ENCODE measurements around the gene FSTL4. TPM values are rescaled to one million over a fixed set of nuclear protein-coding genes. Genes with fewer than 3 reads are reported as not detected.

The FSTL4 gene
- total and polyA plus RNA-seq, 2 of the 13 experiments (the other 11 are each of a cell fraction or from before 2014, with no cell fraction given), result 2.1 to 3.0 TPM

- TF ChIP-seq ZFP91 (CRISPR knock-in tag; IDR thresholded peaks at IDR 0.05; ENCODE audit: borderline replicate concordance), result peak; percentile 60; the same call in 1 of the 2 replicates
- peak; percentile 79 for TF ChIP-seq ZFX (CRISPR knock-in tag; IDR thresholded peaks at IDR 0.05; ENCODE audit: low read depth)
- TF ChIP-seq HMGXB4 (CRISPR knock-in tag; IDR thresholded peaks at IDR 0.05; ENCODE audit: borderline replicate concordance in 1 of 2, low read depth in 1 of 2), result peak in 1 of 2 experiments; percentile 57; a peak in 1 of 4 replicates
- no peak for TF ChIP-seq TBX2 (CRISPR knock-in tag; IDR thresholded peaks at IDR 0.05; ENCODE audit: borderline replicate concordance)
- TF ChIP-seq HDAC1 (CRISPR knock-in tag; IDR thresholded peaks at IDR 0.05), result peak; percentile 78
- peak; percentile 32; the same call in 1 of the 2 replicates for TF ChIP-seq ZNF609 (CRISPR knock-in tag; IDR thresholded peaks at IDR 0.05; ENCODE audit: borderline replicate concordance)
- TF ChIP-seq ZSCAN29 (CRISPR knock-in tag; conservative IDR thresholded peaks at IDR 0.05), result 0 out of 2 replicates have a peak, but pooled peaks have one; percentile 41
- peak; percentile 68; the same call in 1 of the 2 replicates for TF ChIP-seq ZNF691 (CRISPR knock-in tag; IDR thresholded peaks at IDR 0.05; ENCODE audit: borderline replicate concordance, low read depth)
- 0 out of 2 replicates have a peak, but pooled peaks have one; percentile 38 for TF ChIP-seq TIGD3 (CRISPR knock-in tag; IDR thresholded peaks at IDR 0.05; ENCODE audit: borderline replicate concordance)
- TF ChIP-seq ZNF235 (CRISPR knock-in tag; IDR thresholded peaks at IDR 0.05; ENCODE audit: borderline replicate concordance), result 0 out of 2 replicates have a peak, but pooled peaks have one; percentile 23
- TF ChIP-seq ZNF503 (CRISPR knock-in tag; IDR thresholded peaks at IDR 0.05), result no peak
- no peak for TF ChIP-seq PRMT3 (CRISPR knock-in tag; IDR thresholded peaks at IDR 0.05; ENCODE audit: borderline replicate concordance, low read depth)
Observed at GRCh38 chr5:133251296-133252132, 360.8 kb downstream of the FSTL4 start (continued).

Data from HepG2 (cell line).